GM12872 (cell line): ENCODE measurements around the gene DCLRE1B.

Source experiments
- CTCF ChIP-seq: IDR thresholded peaks from 3 replicates; pipeline ENCODE4 v1.5.1; 2011; ENCODE audit warnings: low read depth, mild to moderate bottlenecking, low read length, moderate library complexity; ENCODE audit not compliant: insufficient read depth

The DCLRE1B gene

GRCh38 chr1:113946678-113947387, 41.7 kb downstream of the DCLRE1B start:
- no peak for TF ChIP-seq CTCF

GRCh38 chr1:113947388-113948107, 42.4 kb downstream of the DCLRE1B start:
- TF ChIP-seq CTCF, result no peak

GRCh38 chr1:113949007-113949406, 43.9 kb downstream of the DCLRE1B start:
- no peak for TF ChIP-seq CTCF

- TF ChIP-seq CTCF, result no peak
These were observed 45.8 kb downstream of the DCLRE1B start for GRCh38 chr1:113950908-113951307.

- TF ChIP-seq CTCF, result no peak
These were observed 46.6 kb downstream of the DCLRE1B start for GRCh38 chr1:113951719-113952118.

GRCh38 chr1:113957984-113958383, 52.9 kb downstream of the DCLRE1B start:
- no peak for TF ChIP-seq CTCF

- no peak for TF ChIP-seq CTCF
These were observed 53.6 kb downstream of the DCLRE1B start for GRCh38 chr1:113958691-113959090.
